Muscle layer of duodenum (tissue), 2 donors: ENCODE results near the gene MRPL10.
A peak's percentile ranks its signal among the peaks of the same experiment; 100 is the strongest.

ENCODE experiments used
- H3K27ac ChIP-seq: one replicate; pipeline ENCODE4 v1.7.0; 2013; ENCODE audit warnings: mild to moderate bottlenecking, low read length
- H3K27me3 ChIP-seq: one replicate; pipeline ENCODE4 v1.7.0; 2013; ENCODE audit warnings: low read depth, mild to moderate bottlenecking, control low read depth, low read length
- H3K36me3 ChIP-seq, 2 donors: one replicate each; pipeline ENCODE4 v1.7.0; 2013; ENCODE audit warnings: low read length in 2 of 2, control low read depth in 1 of 2, mild to moderate bottlenecking in 1 of 2; ENCODE audit not compliant: insufficient read depth in 2 of 2, control insufficient read depth in 1 of 2
- H3K4me1 ChIP-seq, 2 donors: one replicate each; pipeline ENCODE4 v1.7.0; 2013; ENCODE audit warnings: low read length in 2 of 2, mild to moderate bottlenecking in 2 of 2, control low read depth in 1 of 2, moderate library complexity in 1 of 2; ENCODE audit not compliant: insufficient read depth in 2 of 2, control insufficient read depth in 1 of 2
- H3K4me3 ChIP-seq, 2 donors: one replicate each; pipeline ENCODE4 v1.7.0; 2013; ENCODE audit warnings: low read length in 2 of 2, low read depth in 1 of 2, mild to moderate bottlenecking in 1 of 2
- H3K9me3 ChIP-seq, 2 donors: one replicate each; pipeline ENCODE4 v1.7.0; 2013; ENCODE audit warnings: low read length in 2 of 2, control low read depth in 1 of 2, mild to moderate bottlenecking in 1 of 2; ENCODE audit not compliant: control insufficient read depth in 1 of 2
- donor health status: healthy.

The MRPL10 gene

GRCh38 chr17:47834756-47835155, 3.4 kb upstream of the MRPL10 start:
- H3K4me1 ChIP-seq = peaks cover 4 to 27% of the 10 kb centered on the region in 2 donors
- H3K27me3 ChIP-seq = no peaks in the 10 kb centered on the region
- H3K9me3 ChIP-seq = no peaks in the 10 kb centered on the region
- peaks cover 18 to 32% of the 10 kb centered on the region in 2 donors for H3K36me3 ChIP-seq
- H3K27ac ChIP-seq = no peak overlapping the region
- H3K4me3 ChIP-seq = no peak overlapping the region

GRCh38 chr17:47831934-47832327, 590 bp upstream of the MRPL10 start:
- Histone ChIP-seq H3K4me1 (peaks cover 4 to 24% of the 10 kb centered on the region in 2 donors), H3K27ac (peak overlapping the region; percentile 40)

DNA sequence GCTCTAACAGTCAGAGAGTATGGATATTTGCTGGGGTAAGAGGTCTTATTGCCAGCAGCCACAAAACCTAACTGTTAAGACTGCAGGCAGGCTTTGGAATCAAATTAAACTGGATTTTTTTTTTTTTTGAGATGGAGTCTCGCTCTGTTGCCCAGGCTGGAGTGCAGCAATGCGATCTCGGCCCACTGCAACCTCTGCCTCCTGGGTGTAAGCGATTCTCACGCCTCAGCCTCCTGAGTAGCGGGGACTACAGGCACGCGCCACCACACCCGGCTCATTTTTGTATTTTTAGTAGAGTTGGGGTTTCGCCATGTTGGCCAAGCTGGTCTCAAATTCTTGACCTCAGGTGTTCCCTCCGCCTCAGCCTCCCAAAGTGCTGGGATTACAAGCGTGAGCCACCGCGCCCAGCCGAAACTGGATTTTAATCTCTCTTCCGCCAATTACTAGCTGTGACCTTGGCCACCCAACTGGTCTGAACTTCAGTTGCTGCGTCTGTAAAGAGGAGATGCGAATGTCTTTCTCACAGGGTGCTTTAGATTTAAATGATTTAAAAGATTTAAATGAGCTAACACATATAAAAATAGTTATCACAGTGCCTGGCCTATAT, 842 bp downstream of the MRPL10 start:
- peaks cover 4 to 24% of the 10 kb centered on the region in 2 donors for H3K4me1 ChIP-seq
- H3K27me3 ChIP-seq = no peaks in the 10 kb centered on the region
- H3K4me3 ChIP-seq = peak overlapping the region; percentile 82 to 100
- peak overlapping the region; percentile 96 for H3K27ac ChIP-seq
- peaks cover 24 to 29% of the 10 kb centered on the region in 2 donors for H3K36me3 ChIP-seq
- no peaks in the 10 kb centered on the region for H3K9me3 ChIP-seq

More at GRCh38 chr17:47831934-47832327, 590 bp upstream of the MRPL10 start:
- H3K36me3 ChIP-seq = peaks cover 23 to 33% of the 10 kb centered on the region in 2 donors
- H3K4me3 ChIP-seq = peak overlapping the region; percentile 82 to 100
- H3K27me3 ChIP-seq = no peaks in the 10 kb centered on the region
- H3K9me3 ChIP-seq = no peaks in the 10 kb centered on the region

- H3K36me3 ChIP-seq = peaks cover 25 to 28% of the 10 kb centered on the region in 2 donors
- no peaks in the 10 kb centered on the region for H3K27me3 ChIP-seq
- peak overlapping the region; percentile 96 for H3K27ac ChIP-seq
- H3K9me3 ChIP-seq = no peaks in the 10 kb centered on the region
- H3K4me3 ChIP-seq = no peak overlapping the region
- H3K4me1 ChIP-seq = peaks cover 4 to 24% of the 10 kb centered on the region in 2 donors
Measured at GRCh38 chr17:47829870-47830269, 1.5 kb downstream of the MRPL10 start.

GRCh38 chr17:47823519-47823918, 7.8 kb downstream of the MRPL10 start:
- Histone ChIP-seq H3K27me3 (no peaks in the 10 kb centered on the region), H3K27ac (no peak overlapping the region), H3K9me3 (no peaks in the 10 kb centered on the region), H3K4me1 (peaks cover 10 to 24% of the 10 kb centered on the region in 2 donors), H3K36me3 (peaks cover 37 to 44% of the 10 kb centered on the region in 2 donors), H3K4me3 (no peak overlapping the region)

- peaks cover 39 to 45% of the 10 kb centered on the region in 2 donors for H3K36me3 ChIP-seq
- no peaks in the 10 kb centered on the region for H3K9me3 ChIP-seq
- no peak overlapping the region for H3K27ac ChIP-seq
- H3K27me3 ChIP-seq = no peaks in the 10 kb centered on the region
- H3K4me3 ChIP-seq = no peak overlapping the region
- peaks cover 10 to 24% of the 10 kb centered on the region in 2 donors for H3K4me1 ChIP-seq
Measured at GRCh38 chr17:47822785-47823184, 8.6 kb downstream of the MRPL10 start.

- H3K9me3 ChIP-seq = no peaks in the 10 kb centered on the region
- H3K4me1 ChIP-seq = peaks cover 10 to 24% of the 10 kb centered on the region in 2 donors
- peak within 1 kb of the TSS; percentile 78 to 83 for H3K4me3 ChIP-seq
- H3K27me3 ChIP-seq = no peaks in the 10 kb centered on the region
- H3K27ac ChIP-seq = peak within 1 kb of the TSS; percentile 80
- peaks cover 40 to 47% of the 10 kb centered on the region in 2 donors for H3K36me3 ChIP-seq
Measured at GRCh38 chr17:47821424-47822391, 9.6 kb downstream of the MRPL10 start, which contains the start of gene OSBPL7. OSBPL7 (minus strand) TSS chr17:47821794; CDS start chr17:47820278, 1,516 bp downstream.

GRCh38 chr17:47821031-47821423, 10.3 kb downstream of the MRPL10 start:
- Histone ChIP-seq H3K4me1 (peaks cover 10 to 24% of the 10 kb centered on the region in 2 donors), H3K27ac (peak overlapping the region; percentile 80), H3K27me3 (no peaks in the 10 kb centered on the region), H3K36me3 (peaks cover 39 to 47% of the 10 kb centered on the region in 2 donors), H3K9me3 (no peaks in the 10 kb centered on the region), H3K4me3 (peak overlapping the region; percentile 78 to 83)

DNA sequence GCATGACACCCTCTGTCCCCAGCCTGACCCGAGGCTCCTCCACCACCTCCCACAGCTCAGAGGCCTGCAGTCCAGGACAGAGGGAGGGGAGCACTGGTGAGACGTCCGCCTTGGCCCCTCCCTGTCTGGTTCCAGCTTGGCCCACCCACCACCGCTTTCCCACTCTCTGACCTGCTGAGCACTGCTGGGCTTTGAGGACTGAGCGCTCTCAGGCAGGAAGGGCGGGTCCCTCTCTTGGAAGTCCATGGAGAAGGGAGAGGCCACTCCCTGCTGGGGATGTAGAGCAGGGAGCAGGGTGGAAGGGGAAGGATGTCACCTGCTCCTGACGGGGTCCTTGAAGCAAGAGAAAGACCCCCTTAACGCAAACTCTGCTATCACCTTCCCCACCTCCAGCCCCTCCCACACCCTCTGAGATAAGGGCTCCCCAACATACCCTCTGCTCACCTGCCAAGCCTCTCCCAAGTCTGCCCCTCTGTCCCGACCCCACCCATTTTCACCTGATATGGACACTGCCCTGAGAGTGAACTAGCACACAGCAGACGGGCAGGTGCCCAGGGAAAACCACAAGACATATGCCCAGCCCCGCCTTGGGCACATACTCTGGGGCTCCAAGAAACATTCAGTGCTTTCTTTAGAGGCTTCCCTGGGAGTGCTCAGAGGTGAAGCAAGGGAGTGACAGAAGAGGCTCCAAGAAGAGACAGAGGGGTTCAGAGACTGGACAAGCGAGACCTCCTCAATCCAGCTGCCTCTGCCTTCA, 11.1 kb downstream of the MRPL10 start:
- peaks cover 43 to 52% of the 10 kb centered on the region in 2 donors for H3K36me3 ChIP-seq
- peak overlapping the region; percentile 78 to 83 for H3K4me3 ChIP-seq

DNA sequence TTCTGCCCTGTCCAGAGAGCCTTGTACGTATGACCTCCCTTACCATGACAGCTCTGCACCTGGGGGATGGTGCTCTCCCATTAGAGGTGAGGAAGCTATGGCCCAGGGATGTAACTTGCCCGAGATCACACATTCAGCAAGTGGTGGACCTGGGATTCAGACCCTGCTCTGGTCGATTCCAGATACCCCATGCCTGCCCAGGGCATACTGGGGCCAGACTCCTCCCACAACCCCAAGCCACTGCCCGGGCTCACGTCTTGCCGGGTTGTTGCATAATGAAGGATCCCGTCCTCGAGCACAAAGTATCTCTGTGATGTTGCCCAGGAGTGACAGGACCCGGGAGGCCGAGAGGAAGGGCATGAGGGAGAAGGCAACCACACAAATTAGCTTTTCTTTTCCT, 11.9 kb downstream of the MRPL10 start:
- no peak overlapping the region for H3K4me3 ChIP-seq
- no peaks in the 10 kb centered on the region for H3K9me3 ChIP-seq
- peaks cover 10 to 24% of the 10 kb centered on the region in 2 donors for H3K4me1 ChIP-seq
- H3K27me3 ChIP-seq = no peaks in the 10 kb centered on the region
- H3K36me3 ChIP-seq = peaks cover 48 to 58% of the 10 kb centered on the region in 2 donors
- H3K27ac ChIP-seq = no peak overlapping the region

More for the DNA sequence above, 11.1 kb downstream of the MRPL10 start:
- peaks cover 10 to 24% of the 10 kb centered on the region in 2 donors for H3K4me1 ChIP-seq
- peak overlapping the region; percentile 80 for H3K27ac ChIP-seq
- no peaks in the 10 kb centered on the region for H3K9me3 ChIP-seq
- H3K27me3 ChIP-seq = no peaks in the 10 kb centered on the region
